Smooth muscle cell (in vitro differentiated cells): Measurements from ENCODE around the gene DIPK1A. TPM values are rescaled to one million over a fixed set of nuclear protein-coding genes. Genes with fewer than 3 reads are reported as not detected.

ENCODE experiments used
- DNase-seq: peaks from one replicate; lab custom pipeline; 2025; ENCODE audit not compliant: unreplicated experiment; lab: John Stamatoyannopoulos, UW
- H2AFZ ChIP-seq: fragments of 200-600 bp; sonication (generic); 2 replicates; pipeline ENCODE4 v1.6.0; 2016; ENCODE audit warnings: antibody characterized with exemption, low read depth, mild to moderate bottlenecking
- H3F3A ChIP-seq: fragments of 200-600 bp; sonication (generic); 2 replicates; pipeline ENCODE4 v1.6.0; 2017; ENCODE audit warnings: antibody characterized with exemption, low read depth
- H3K27ac ChIP-seq: fragments of 200-600 bp; sonication (generic); 2 replicates; pipeline ENCODE4 v1.5.1; 2016; ENCODE audit warnings: low read depth, mild to moderate bottlenecking
- H3K27me3 ChIP-seq: fragments of 200-600 bp; sonication (generic); 2 replicates; pipeline ENCODE4 v1.6.1; 2016; ENCODE audit warnings: low read depth, mild to moderate bottlenecking
- H3K36me3 ChIP-seq: fragments of 200-600 bp; sonication (generic); 2 replicates; pipeline ENCODE4 v1.5.1; 2016; ENCODE audit warnings: low read depth
- H3K4me1 ChIP-seq: fragments of 200-600 bp; sonication (generic); 2 replicates; pipeline ENCODE4 v1.5.1; 2016; ENCODE audit warnings: low read depth
- H3K4me2 ChIP-seq: fragments of 200-600 bp; sonication (generic); 2 replicates; pipeline ENCODE4 v1.6.0; 2016; ENCODE audit warnings: mild to moderate bottlenecking
- H3K4me3 ChIP-seq: fragments of 200-600 bp; sonication (generic); 2 replicates; pipeline ENCODE4 v1.5.1; 2016; ENCODE audit warnings: mild to moderate bottlenecking
- H3K79me2 ChIP-seq: fragments of 200-600 bp; sonication (generic); 2 replicates; pipeline ENCODE4 v1.6.0; 2016; ENCODE audit warnings: low read depth, mild to moderate bottlenecking
- H3K9ac ChIP-seq: fragments of 200-600 bp; sonication (generic); 2 replicates; pipeline ENCODE4 v1.6.0; 2016; ENCODE audit warnings: low read depth
- H3K9me3 ChIP-seq: fragments of 200-600 bp; sonication (generic); replicated peaks from 2 replicates; pipeline ENCODE4 v1.5.1; 2016; ENCODE audit warnings: low read depth
- H4K20me1 ChIP-seq: fragments of 200-600 bp; sonication (generic); 2 replicates; pipeline ENCODE4 v1.6.0; 2016; ENCODE audit warnings: low read depth
- WGBS: methylation state at CpG from one replicate; pipeline ENCODE4 v1.1.7; 2016; ENCODE audit warnings: low lambda C conversion rate; 5-methylcytosine and 5-hydroxymethylcytosine counted together
- polyA plus RNA-seq: library from polyadenylated mRNA; unstranded; fragments of >200 nt; fragmentation: Nextera tagmentation; extraction: Ambion mirVana; gene quantifications from 2 replicates; pipeline ENCODE4 v1.2.1, GENCODE V29; 2016
- total RNA-seq: library from RNA; depleted of rRNA; stranded (reverse); fragments of >200 nt; gene quantifications from 2 replicates; pipeline ENCODE4 v1.2.3, GENCODE V29; 2014
- TF ChIP-seq, protein P1 (sequence below): fragments of 200-600 bp; sonication (generic); IDR thresholded peaks from 2 replicates; pipeline ENCODE4 v1.5.1; 2017; ENCODE audit warnings: borderline replicate concordance, mild to moderate bottlenecking, antibody characterized with exemption; ENCODE audit not compliant: insufficient read depth, poor library complexity, severe bottlenecking

The DIPK1A gene
- total and polyA plus RNA-seq, 2 experiments from 2014 or later: 7.3 to 8.3 TPM

DNA sequence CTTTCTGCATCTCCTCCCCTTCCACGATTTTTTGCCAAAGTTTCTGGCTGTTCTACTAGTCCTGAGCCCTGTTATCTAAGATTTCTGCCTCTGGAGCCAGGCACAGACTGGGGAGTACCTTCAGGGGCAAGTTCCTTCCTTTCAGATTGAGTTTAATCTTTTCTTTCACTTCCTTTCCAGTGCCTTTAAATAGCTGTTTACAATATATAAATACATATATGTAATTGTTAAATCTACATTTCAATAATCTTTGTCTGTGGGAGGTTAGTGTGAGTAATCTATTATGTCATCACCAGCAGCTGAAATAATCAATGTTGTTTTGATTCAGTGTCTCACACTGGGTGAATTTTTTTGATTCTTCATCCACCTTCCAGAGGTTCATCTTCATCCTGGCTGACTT lies 31.8 kb downstream of the DIPK1A start:
- no peak overlapping the region for H3K27ac ChIP-seq
- TF ChIP-seq, protein P1, sequence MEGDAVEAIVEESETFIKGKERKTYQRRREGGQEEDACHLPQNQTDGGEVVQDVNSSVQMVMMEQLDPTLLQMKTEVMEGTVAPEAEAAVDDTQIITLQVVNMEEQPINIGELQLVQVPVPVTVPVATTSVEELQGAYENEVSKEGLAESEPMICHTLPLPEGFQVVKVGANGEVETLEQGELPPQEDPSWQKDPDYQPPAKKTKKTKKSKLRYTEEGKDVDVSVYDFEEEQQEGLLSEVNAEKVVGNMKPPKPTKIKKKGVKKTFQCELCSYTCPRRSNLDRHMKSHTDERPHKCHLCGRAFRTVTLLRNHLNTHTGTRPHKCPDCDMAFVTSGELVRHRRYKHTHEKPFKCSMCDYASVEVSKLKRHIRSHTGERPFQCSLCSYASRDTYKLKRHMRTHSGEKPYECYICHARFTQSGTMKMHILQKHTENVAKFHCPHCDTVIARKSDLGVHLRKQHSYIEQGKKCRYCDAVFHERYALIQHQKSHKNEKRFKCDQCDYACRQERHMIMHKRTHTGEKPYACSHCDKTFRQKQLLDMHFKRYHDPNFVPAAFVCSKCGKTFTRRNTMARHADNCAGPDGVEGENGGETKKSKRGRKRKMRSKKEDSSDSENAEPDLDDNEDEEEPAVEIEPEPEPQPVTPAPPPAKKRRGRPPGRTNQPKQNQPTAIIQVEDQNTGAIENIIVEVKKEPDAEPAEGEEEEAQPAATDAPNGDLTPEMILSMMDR: no peak
- H3K4me2 ChIP-seq: no peak overlapping the region
- H3K9me3 ChIP-seq: no peaks in the 10 kb centered on the region
- no peaks in the 10 kb centered on the region for H3F3A ChIP-seq
- no peaks in the 10 kb centered on the region for H3K79me2 ChIP-seq
- H2AFZ ChIP-seq: no peak overlapping the region
- DNase-seq: no peak
- no peaks in the 10 kb centered on the region for H3K27me3 ChIP-seq
- H3K4me3 ChIP-seq: no peak overlapping the region
- H3K9ac ChIP-seq: no peak overlapping the region
- no peaks in the 10 kb centered on the region for H4K20me1 ChIP-seq
- WGBS: 63% methylated on average over 1 of the region's 1 CpG
- H3K4me1 ChIP-seq: no peaks in the 10 kb centered on the region
- no peaks in the 10 kb centered on the region for H3K36me3 ChIP-seq

DNA sequence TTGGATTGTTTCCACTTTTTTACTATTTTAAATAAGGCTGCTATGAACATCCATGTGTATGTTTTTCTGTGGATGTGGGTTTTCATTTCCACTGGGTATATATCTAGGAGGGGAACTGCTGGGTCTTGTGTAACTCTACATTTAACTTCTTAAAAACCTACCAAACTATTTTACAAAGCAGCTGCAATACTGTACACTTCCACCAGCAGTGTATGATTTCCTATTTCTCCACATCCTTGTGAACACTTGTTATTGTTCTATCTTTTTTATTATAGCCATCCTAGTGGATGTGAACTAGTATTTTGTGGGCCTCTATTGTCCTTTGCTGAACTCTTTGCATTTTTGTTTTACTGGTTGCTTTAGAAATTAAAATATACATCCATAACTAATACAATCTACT lies 33.4 kb downstream of the DIPK1A start:
- Histone ChIP-seq H2AFZ (no peak overlapping the region), H3K9me3 (no peaks in the 10 kb centered on the region), H3K9ac (no peak overlapping the region), H3K79me2 (no peaks in the 10 kb centered on the region), H3K4me2 (no peak overlapping the region), H3K27ac (no peak overlapping the region), H3K4me1 (no peaks in the 10 kb centered on the region), H3F3A (no peaks in the 10 kb centered on the region), H3K36me3 (no peaks in the 10 kb centered on the region), H3K27me3 (no peaks in the 10 kb centered on the region), H3K4me3 (no peak overlapping the region), H4K20me1 (no peaks in the 10 kb centered on the region)
- no peak for DNase-seq
- TF ChIP-seq, protein P1: no peak

- TF ChIP-seq, protein P1: no peak
- Histone ChIP-seq H3K9ac (no peak overlapping the region), H3K9me3 (no peaks in the 10 kb centered on the region), H2AFZ (no peak overlapping the region), H3K27ac (no peak overlapping the region), H3K4me2 (no peak overlapping the region), H3K4me3 (no peak overlapping the region), H3F3A (no peaks in the 10 kb centered on the region), H4K20me1 (no peaks in the 10 kb centered on the region), H3K27me3 (no peaks in the 10 kb centered on the region), H3K36me3 (no peaks in the 10 kb centered on the region), H3K79me2 (no peaks in the 10 kb centered on the region), H3K4me1 (no peaks in the 10 kb centered on the region)
- WGBS: 100% methylated on average over 1 of the region's 1 CpG
- no peak for DNase-seq
Measured at GRCh38 chr1:92926873-92927272, 34.4 kb downstream of the DIPK1A start.

DNA sequence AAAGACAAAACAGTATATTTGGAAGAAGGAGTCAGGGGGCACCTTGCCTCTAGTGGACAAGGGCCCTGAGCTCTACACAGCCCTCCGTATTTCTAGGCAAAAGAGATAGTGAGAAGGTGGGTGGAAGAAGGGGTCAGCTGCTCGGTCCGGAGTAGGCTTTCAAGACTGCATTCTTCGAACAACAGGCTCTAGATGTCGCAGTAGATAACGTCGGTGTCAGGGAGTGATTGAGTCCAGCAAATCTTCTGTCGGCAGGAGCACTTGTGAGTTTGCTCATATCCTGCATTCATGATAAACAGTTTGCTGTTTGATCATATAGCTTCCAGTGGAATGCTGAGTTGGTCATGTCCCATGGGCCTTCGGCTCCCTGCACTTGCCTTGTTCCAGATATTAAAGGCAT lies 36.8 kb downstream of the DIPK1A start:
- no peak overlapping the region for H3K27ac ChIP-seq
- TF ChIP-seq, protein P1: no peak

More for the DNA sequence above, 36.8 kb downstream of the DIPK1A start:
- Histone ChIP-seq H3F3A (no peaks in the 10 kb centered on the region), H3K4me1 (no peaks in the 10 kb centered on the region), H3K4me2 (peak overlapping the region; percentile 30), H4K20me1 (no peaks in the 10 kb centered on the region), H3K9ac (no peak overlapping the region), H3K36me3 (no peaks in the 10 kb centered on the region), H3K27me3 (no peaks in the 10 kb centered on the region), H3K9me3 (no peaks in the 10 kb centered on the region), H3K79me2 (no peaks in the 10 kb centered on the region), H2AFZ (no peak overlapping the region), H3K4me3 (no peak overlapping the region)
- DNase-seq: no peak
- WGBS: 37% methylated on average over 9 of the region's 9 CpGs
